K562 (cell line): ENCODE data around the gene DCAF11. TPM values are rescaled to one million over a fixed set of nuclear protein-coding genes. Genes with fewer than 3 reads are reported as not detected.

Source experiments
- AFF1 ChIP-seq, 2 experiments: fragments of 450-650 bp; IDR thresholded peaks; 2 replicates each; pipeline ENCODE4 v1.6.1; 2018; ENCODE audit warnings: mild to moderate bottlenecking in 2 of 2, low read depth in 1 of 2; ENCODE audit not compliant: partially characterized antibody in 2 of 2
- BCLAF1 ChIP-seq, 2 experiments: fragments of 450-650 bp in 1 of 2; IDR thresholded peaks; 2 replicates each; pipeline ENCODE4 v1.6.1; 2011 to 2017; ENCODE audit warnings: low read depth in 2 of 2, antibody characterized with exemption in 1 of 2, borderline replicate concordance in 1 of 2, low read length in 1 of 2, mild to moderate bottlenecking in 1 of 2, mixed read lengths in 1 of 2; ENCODE audit not compliant: control insufficient read depth in 1 of 2
- FOXA1 ChIP-seq: fragments of 450-650 bp; IDR thresholded peaks from 2 replicates; pipeline ENCODE4 v1.6.1; 2016; ENCODE audit warnings: mild to moderate bottlenecking, borderline replicate concordance
- GATAD2A ChIP-seq: fragments of 450-650 bp; IDR thresholded peaks from 2 replicates; pipeline ENCODE4 v1.6.1; 2017
- NCOA2 ChIP-seq, 2 experiments: fragments of 450-650 bp; IDR thresholded peaks; 2 replicates each; pipeline ENCODE4 v1.6.1; 2018; ENCODE audit warnings: mild to moderate bottlenecking in 2 of 2, moderate library complexity in 1 of 2; ENCODE audit not compliant: partially characterized antibody in 2 of 2
- REST ChIP-seq, 2 experiments: fragments of 450-650 bp; formaldehyde crosslinking in 1 of 2; IDR thresholded peaks; 2 replicates each; pipeline versions ENCODE4 v1.4.0 to v1.6.1; 2014 to 2020; ENCODE audit warnings: mild to moderate bottlenecking in 2 of 2, borderline replicate concordance in 1 of 2, low read depth in 1 of 2
- SREBF2 ChIP-seq: sonication (generic); formaldehyde crosslinking; IDR thresholded peaks from 2 replicates; pipeline ENCODE4 v1.4.0; 2020; ENCODE audit warnings: mild to moderate bottlenecking, missing genetic modification reagents
- polyA plus RNA-seq, 8 experiments: library from polyadenylated mRNA; depleted of rRNA in 4 of 8; stranded (reverse) in 5 of 8; unstranded in 3 of 8; fragments of >200 nt; fragmentation: Nextera tagmentation in 2 of 8; fragmentation: Illumina TruSeq in 1 of 8; extraction: Ambion mirVana in 2 of 8; extraction: Trizol in 1 of 8; gene quantifications; 2 replicates each; pipeline versions ENCODE4 v1.2.1 to v1.2.3, GENCODE V29; 2011 to 2014; ENCODE audit warnings: inconsistent platforms in 1 of 8, missing spikeins in 1 of 8
- total RNA-seq, 7 experiments: library from RNA; depleted of rRNA in 6 of 7; stranded (reverse); fragments of >200 nt in 6 of 7; fragmentation: Illumina TruSeq in 2 of 7; extraction: Trizol in 2 of 7; gene quantifications; 2 replicates each; pipeline versions ENCODE4 v1.2.1 to v1.2.3, GENCODE V29; 2011 to 2021; ENCODE audit warnings: low replicate concordance in 1 of 7

DCAF11 gene
- total and polyA plus RNA-seq, 9 of the 15 experiments (the other 6 are each of a cell fraction or from before 2014, with no cell fraction given) = 8.5 to 46.2 (median 36.4) TPM

- no peak for TF ChIP-seq BCLAF1 (IDR thresholded peaks at IDR 0.05; ENCODE audit: borderline replicate concordance in 1 of 2, control insufficient read depth in 1 of 2, low read depth in 2 of 2, low read length in 1 of 2)
- no peak for TF ChIP-seq FOXA1
- peak in 1 of 2 experiments; percentile 22 for TF ChIP-seq AFF1 (IDR thresholded peaks at IDR 0.05; ENCODE audit: low read depth in 1 of 2, partially characterized antibody in 2 of 2)
- TF ChIP-seq SREBF2 (CRISPR knock-in tag) = no peak
- no peak for TF ChIP-seq NCOA2 (IDR thresholded peaks at IDR 0.05; ENCODE audit: partially characterized antibody in 2 of 2)
- no peak for TF ChIP-seq GATAD2A
- TF ChIP-seq REST (IDR thresholded peaks at IDR 0.05; ENCODE audit: borderline replicate concordance) = peak; percentile 87
- TF ChIP-seq REST (CRISPR knock-in tag; IDR thresholded peaks at IDR 0.05; ENCODE audit: low read depth) = peak; percentile 19; the same call in 1 of the 2 replicates
Observed at GRCh38 chr14:24160850-24161804, 46.5 kb downstream of the DCAF11 start, which contains the start of gene IRF9 (continued).
